Middle frontal gyrus (tissue), 1 donor: Measurements from ENCODE around the gene CFHR1.
"Not testable (repeated sequence)": the region's sequence is repeated elsewhere in the genome, so short reads cannot be mapped to it uniquely, and the experiment has no call there.

Experiments
- DNase-seq: peaks from one replicate; pipeline ENCODE4 v3.0.0-alpha.2; 2015; ENCODE audit warnings: low spot score; ENCODE audit errors: extremely low spot score

The CFHR1 gene

GRCh38 chr1:196819531-196819930, at the start of gene CFHR1:
CFHR1 (plus strand) TSS chr1:196819731; CDS start chr1:196819845, 114 bp downstream.
- DNase-seq = not testable (repeated sequence)

- not testable (repeated sequence) for DNase-seq
Measured at GRCh38 chr1:196769823-196770222, 49.7 kb upstream of the CFHR1 start.

GRCh38 chr1:196773713-196774112, 45.8 kb upstream of the CFHR1 start:
- DNase-seq = no peak

GRCh38 chr1:196774175-196774574, 45.4 kb upstream of the CFHR1 start:
- no peak for DNase-seq

GRCh38 chr1:196774603-196775002, 44.9 kb upstream of the CFHR1 start, which contains the start of gene CFHR3:
CFHR3 (plus strand) TSS chr1:196774840; CDS start chr1:196774887, 47 bp downstream.
- no peak for DNase-seq

- DNase-seq = no peak
Measured at GRCh38 chr1:196777603-196778002, 41.9 kb upstream of the CFHR1 start.

GRCh38 chr1:196779093-196779492, 40.4 kb upstream of the CFHR1 start:
- no peak for DNase-seq

GRCh38 chr1:196791252-196791651, 28.3 kb upstream of the CFHR1 start:
- not testable (repeated sequence) for DNase-seq

GRCh38 chr1:196794103-196794502, 25.4 kb upstream of the CFHR1 start:
- not testable (repeated sequence) for DNase-seq

- no peak for DNase-seq
Measured at GRCh38 chr1:196797891-196798290, 21.6 kb upstream of the CFHR1 start.

- DNase-seq = not testable (repeated sequence)
Measured at GRCh38 chr1:196801920-196802319, 17.6 kb upstream of the CFHR1 start.

- no peak for DNase-seq
Measured at GRCh38 chr1:196808529-196809235, 10.8 kb upstream of the CFHR1 start.

GRCh38 chr1:196817442-196817841, 2.1 kb upstream of the CFHR1 start:
- DNase-seq = not testable (repeated sequence)

GRCh38 chr1:196827860-196828259, 8.3 kb downstream of the CFHR1 start:
- DNase-seq = not testable (repeated sequence)

GRCh38 chr1:196849613-196850492, 30.3 kb downstream of the CFHR1 start:
- DNase-seq = not testable (repeated sequence)

- DNase-seq = no peak
Measured at GRCh38 chr1:196856053-196856452, 36.5 kb downstream of the CFHR1 start.

GRCh38 chr1:196857188-196857587, 37.7 kb downstream of the CFHR1 start:
- DNase-seq = no peak

GRCh38 chr1:196858811-196859210, 39.3 kb downstream of the CFHR1 start:
- no peak for DNase-seq

GRCh38 chr1:196860323-196860884, 40.9 kb downstream of the CFHR1 start:
- no peak for DNase-seq

- no peak for DNase-seq
Measured at GRCh38 chr1:196861429-196861828, 41.9 kb downstream of the CFHR1 start.

GRCh38 chr1:196866974-196867373, 47.4 kb downstream of the CFHR1 start:
- DNase-seq = no peak

- DNase-seq = no peak
Measured at GRCh38 chr1:196873385-196873784, 53.9 kb downstream of the CFHR1 start.
